K562 (cell line): ENCODE data around the gene HP1BP3. TPM values are rescaled to one million over a fixed set of nuclear protein-coding genes. Genes with fewer than 3 reads are reported as not detected.

Experiments
- CEBPB ChIP-seq: fragments of 450-650 bp; IDR thresholded peaks from 2 replicates; pipeline ENCODE4 v1.6.1; 2016; ENCODE audit warnings: missing genetic modification characterization, missing compliant biosample characterization
- CHD4 ChIP-seq: fragments of 200-600 bp; sonication (generic); IDR thresholded peaks from 3 replicates; pipeline ENCODE4 v1.6.1; 2012; ENCODE audit warnings: low read depth, mild to moderate bottlenecking, mixed read lengths, low read length, inconsistent platforms; ENCODE audit not compliant: insufficient read depth, insufficient replicate concordance, poor library complexity, severe bottlenecking
- CSDE1 ChIP-seq, 2 experiments: fragments of 450-650 bp; IDR thresholded peaks; 2 replicates each; pipeline ENCODE4 v1.6.1; 2016; ENCODE audit warnings: mild to moderate bottlenecking in 1 of 2
- FOXP1 ChIP-seq: sonication (generic); formaldehyde crosslinking; IDR thresholded peaks from 2 replicates; pipeline ENCODE4 v1.8.0; 2022; ENCODE audit warnings: mild to moderate bottlenecking, missing genetic modification reagents
- GTF2A2 ChIP-seq: IDR thresholded peaks from 2 replicates; pipeline ENCODE4 v1.6.1; 2016; ENCODE audit warnings: mild to moderate bottlenecking, missing genetic modification characterization, missing compliant biosample characterization
- HNRNPL ChIP-seq: fragments of 200-400 bp; formaldehyde crosslinking; IDR thresholded peaks from 2 replicates; pipeline ENCODE4 v1.6.1; 2017; ENCODE audit warnings: low read depth, mild to moderate bottlenecking, low read length
- HNRNPLL ChIP-seq: fragments of 200-400 bp; formaldehyde crosslinking; IDR thresholded peaks from 2 replicates; pipeline ENCODE4 v1.6.1; 2017; ENCODE audit warnings: low read length, low read depth, mild to moderate bottlenecking; ENCODE audit not compliant: poor library complexity, severe bottlenecking
- KHSRP ChIP-seq: fragments of 450-650 bp; IDR thresholded peaks from 2 replicates; pipeline ENCODE4 v1.6.1; 2017
- MCM5 ChIP-seq: fragments of 450-650 bp; IDR thresholded peaks from 2 replicates; pipeline ENCODE4 v1.6.1; 2016; ENCODE audit warnings: low read depth
- NCOA2 ChIP-seq, 2 experiments: fragments of 450-650 bp; IDR thresholded peaks; 2 replicates each; pipeline ENCODE4 v1.6.1; 2018; ENCODE audit warnings: mild to moderate bottlenecking in 2 of 2, moderate library complexity in 1 of 2; ENCODE audit not compliant: partially characterized antibody in 2 of 2
- PCBP2 ChIP-seq: fragments of 200-400 bp; formaldehyde crosslinking; IDR thresholded peaks from 2 replicates; pipeline ENCODE4 v1.6.1; 2018; ENCODE audit warnings: low read length, low read depth, mild to moderate bottlenecking, moderate library complexity; ENCODE audit not compliant: poor library complexity, severe bottlenecking
- POLR2AphosphoS2 ChIP-seq: IDR thresholded peaks from 2 replicates; pipeline ENCODE4 v1.6.1; 2012; ENCODE audit warnings: low read length, improper control_type of control experiment
- RFX1 ChIP-seq: fragments of 450-650 bp; IDR thresholded peaks from 2 replicates; pipeline ENCODE4 v1.6.1; 2016; ENCODE audit warnings: mild to moderate bottlenecking, moderate library complexity
- TAF15 ChIP-seq: fragments of 200-400 bp; formaldehyde crosslinking; IDR thresholded peaks from 2 replicates; pipeline ENCODE4 v1.6.1; 2017; ENCODE audit warnings: mild to moderate bottlenecking, low read depth, low read length, moderate library complexity
- TCF7 ChIP-seq: sonication (generic); IDR thresholded peaks from 2 replicates; pipeline ENCODE4 v1.6.1; 2016; ENCODE audit warnings: antibody characterized with exemption, borderline replicate concordance
- TEAD4 ChIP-seq, 2 experiments: sonication (generic) in 1 of 2; formaldehyde crosslinking in 1 of 2; IDR thresholded peaks; 2 replicates each; pipeline versions ENCODE4 v1.6.1 to v1.8.0; 2012 to 2022; ENCODE audit warnings: borderline replicate concordance in 1 of 2, inconsistent platforms in 1 of 2, low read length in 1 of 2, mild to moderate bottlenecking in 1 of 2, missing genetic modification reagents in 1 of 2
- ZC3H11A ChIP-seq: IDR thresholded peaks from 2 replicates; pipeline ENCODE4 v1.6.1; 2012; ENCODE audit warnings: low read depth, low read length, improper control_type of control experiment
- ZKSCAN3 ChIP-seq: fragments of 250-450 bp; sonication (Bioruptor Pico); IDR thresholded peaks from 2 replicates; pipeline ENCODE4 v1.4.0; 2020
- ZNF217 ChIP-seq: sonication (generic); formaldehyde crosslinking; IDR thresholded peaks from 2 replicates; pipeline ENCODE4 v1.8.0; 2022; ENCODE audit warnings: mild to moderate bottlenecking, missing genetic modification reagents
- ZNF253 ChIP-seq: fragments of 250-450 bp; sonication (Bioruptor Pico); conservative IDR thresholded peaks from 2 replicates; pipeline ENCODE4 v1.6.1; 2021; ENCODE audit warnings: mild to moderate bottlenecking
- ZNF398 ChIP-seq: fragments of 250-450 bp; sonication (Bioruptor Pico); IDR thresholded peaks from 2 replicates; pipeline ENCODE4 v1.8.0; 2021; ENCODE audit warnings: moderate library complexity, mild to moderate bottlenecking, inconsistent platforms
- ZNF592 ChIP-seq: fragments of 450-650 bp; IDR thresholded peaks from 2 replicates; pipeline ENCODE4 v1.6.1; 2017; ENCODE audit warnings: antibody characterized with exemption, mild to moderate bottlenecking
- ZNF695 ChIP-seq: fragments of 450-650 bp; formaldehyde crosslinking; IDR thresholded peaks from 2 replicates; pipeline ENCODE4 v1.4.0; 2020; ENCODE audit warnings: mild to moderate bottlenecking, moderate library complexity
- polyA plus RNA-seq, 8 experiments: library from polyadenylated mRNA; depleted of rRNA in 4 of 8; stranded (reverse) in 5 of 8; unstranded in 3 of 8; fragments of >200 nt; fragmentation: Nextera tagmentation in 2 of 8; fragmentation: Illumina TruSeq in 1 of 8; extraction: Ambion mirVana in 2 of 8; extraction: Trizol in 1 of 8; gene quantifications; 2 replicates each; pipeline versions ENCODE4 v1.2.1 to v1.2.3, GENCODE V29; 2011 to 2014; ENCODE audit warnings: inconsistent platforms in 1 of 8, missing spikeins in 1 of 8
- total RNA-seq, 7 experiments: library from RNA; depleted of rRNA in 6 of 7; stranded (reverse); fragments of >200 nt in 6 of 7; fragmentation: Illumina TruSeq in 2 of 7; extraction: Trizol in 2 of 7; gene quantifications; 2 replicates each; pipeline versions ENCODE4 v1.2.1 to v1.2.3, GENCODE V29; 2011 to 2021; ENCODE audit warnings: low replicate concordance in 1 of 7

The HP1BP3 gene
- total and polyA plus RNA-seq, 9 of the 15 experiments (the other 6 are each of a cell fraction or from before 2014, with no cell fraction given) = 57.3 to 513 (median 240) TPM

GRCh38 chr1:20711285-20712214 lies 75.6 kb downstream of the HP1BP3 start (continued):
- TF ChIP-seq ZNF398 (CRISPR knock-in tag) = no peak
- TF ChIP-seq CEBPB = peak; percentile 63
- TF ChIP-seq FOXP1 (CRISPR knock-in tag) = 0 out of 2 replicates have a peak, but pooled peaks have one; percentile 29
- no peak for TF ChIP-seq ZNF695 (CRISPR knock-in tag)
- TF ChIP-seq MCM5 = no peak
- no peak for TF ChIP-seq TCF7
- TF ChIP-seq ZC3H11A = no peak
- no peak for TF ChIP-seq NCOA2 (IDR thresholded peaks at IDR 0.05; ENCODE audit: partially characterized antibody in 2 of 2)
- no peak for TF ChIP-seq TEAD4 (IDR thresholded peaks at IDR 0.05; ENCODE audit: low read length)
- 0 out of 2 replicates have a peak, but pooled peaks have one; percentile 23 for TF ChIP-seq TEAD4 (CRISPR knock-in tag; IDR thresholded peaks at IDR 0.05; ENCODE audit: borderline replicate concordance)
- TF ChIP-seq ZKSCAN3 (CRISPR knock-in tag) = no peak
- TF ChIP-seq RFX1 = peak; percentile 95
- no peak for TF ChIP-seq TAF15
- no peak for TF ChIP-seq KHSRP
- TF ChIP-seq PCBP2 = no peak
- TF ChIP-seq HNRNPL = no peak
- TF ChIP-seq ZNF253 (CRISPR knock-in tag) = no peak
- TF ChIP-seq GTF2A2 = no peak
- TF ChIP-seq ZNF592 = no peak
- no peak for TF ChIP-seq HNRNPLL
- TF ChIP-seq CSDE1 (IDR thresholded peaks at IDR 0.05) = 0 out of 4 replicates have a peak, but pooled peaks of 1 of the 2 experiments have one; percentile 59
- TF ChIP-seq CHD4 = no peak
- no peak for TF ChIP-seq POLR2AphosphoS2
- TF ChIP-seq ZNF217 (CRISPR knock-in tag) = no peak
